Mucosa of rectum (tissue), 2 donors: Measurements from ENCODE around the gene ALOXE3.

Experiments used
- H3K27ac ChIP-seq, 2 donors: one replicate each; pipeline ENCODE4 v1.7.0; 2013; ENCODE audit warnings: inconsistent platforms in 2 of 2, low read depth in 2 of 2, low read length in 2 of 2
- H3K27me3 ChIP-seq, 2 donors: one replicate each; pipeline ENCODE4 v1.7.0; 2013; ENCODE audit warnings: low read length in 2 of 2; ENCODE audit not compliant: control insufficient read depth in 2 of 2, insufficient read depth in 2 of 2
- H3K36me3 ChIP-seq, 2 donors: one replicate each; pipeline ENCODE4 v1.7.0; 2013; ENCODE audit warnings: low read length in 2 of 2; ENCODE audit not compliant: control insufficient read depth in 2 of 2, insufficient read depth in 2 of 2
- H3K4me1 ChIP-seq, 2 donors: one replicate each; pipeline ENCODE4 v1.7.0; 2013; ENCODE audit warnings: low read length in 2 of 2, mild to moderate bottlenecking in 1 of 2; ENCODE audit not compliant: control insufficient read depth in 2 of 2, insufficient read depth in 2 of 2
- H3K4me3 ChIP-seq, 2 donors: one replicate each; pipeline ENCODE4 v1.7.0; 2013; ENCODE audit warnings: low read length in 2 of 2
- H3K9ac ChIP-seq, 2 donors: one replicate each; pipeline ENCODE4 v1.7.0; 2013; ENCODE audit warnings: low read length in 2 of 2, low read depth in 1 of 2, mild to moderate bottlenecking in 1 of 2
- H3K9me3 ChIP-seq, 2 donors: one replicate each; pipeline ENCODE4 v1.7.0; 2013; ENCODE audit warnings: low read length in 2 of 2; ENCODE audit not compliant: control insufficient read depth in 2 of 2
- donor health status: healthy.
- donor health status: Normal muscosa, but diverticular disease.

The ALOXE3 gene

GRCh38 chr17:8095361-8095760 lies 23.0 kb downstream of the ALOXE3 start:
- H3K9me3 ChIP-seq = no peaks in the 10 kb centered on the region

GRCh38 chr17:8091033-8091687 lies 27.2 kb downstream of the ALOXE3 start:
- H3K4me1 ChIP-seq = peaks cover 0 to 2% of the 10 kb centered on the region in 2 donors
- H3K9ac ChIP-seq = no peak overlapping the region
- H3K36me3 ChIP-seq = no peaks in the 10 kb centered on the region
- H3K4me3 ChIP-seq = no peak overlapping the region
- H3K27ac ChIP-seq = no peak overlapping the region
- H3K9me3 ChIP-seq = no peaks in the 10 kb centered on the region
- peaks cover 3 to 14% of the 10 kb centered on the region in 2 donors for H3K27me3 ChIP-seq

More at GRCh38 chr17:8095361-8095760, 23.0 kb downstream of the ALOXE3 start:
- Histone ChIP-seq H3K36me3 (no peaks in the 10 kb centered on the region), H3K9ac (no peak overlapping the region), H3K27me3 (peaks cover 3 to 11% of the 10 kb centered on the region in 2 donors), H3K4me1 (peaks cover 0 to 2% of the 10 kb centered on the region in 2 donors), H3K27ac (no peak overlapping the region), H3K4me3 (no peak overlapping the region)

GRCh38 chr17:8089728-8090127 lies 28.6 kb downstream of the ALOXE3 start:
- H3K27ac ChIP-seq = no peak overlapping the region
- H3K4me1 ChIP-seq = peaks cover 0 to 2% of the 10 kb centered on the region in 2 donors
- no peak overlapping the region for H3K4me3 ChIP-seq
- no peaks in the 10 kb centered on the region for H3K36me3 ChIP-seq
- H3K9me3 ChIP-seq = no peaks in the 10 kb centered on the region
- peaks cover 3 to 14% of the 10 kb centered on the region in 2 donors for H3K27me3 ChIP-seq
- no peak overlapping the region for H3K9ac ChIP-seq

- Histone ChIP-seq H3K36me3 (no peaks in the 10 kb centered on the region), H3K27ac (no peak overlapping the region), H3K4me3 (no peak overlapping the region), H3K9ac (no peak overlapping the region), H3K4me1 (no peaks in the 10 kb centered on the region), H3K27me3 (peaks cover 3 to 13% of the 10 kb centered on the region in 2 donors), H3K9me3 (no peaks in the 10 kb centered on the region)
Observed at GRCh38 chr17:8087952-8088230, 30.4 kb downstream of the ALOXE3 start.

- Histone ChIP-seq H3K36me3 (no peaks in the 10 kb centered on the region), H3K9ac (no peak within 1 kb of the TSS), H3K4me3 (no peak within 1 kb of the TSS), H3K27me3 (peaks cover 0 to 7% of the 10 kb centered on the region in 2 donors), H3K4me1 (no peaks in the 10 kb centered on the region), H3K9me3 (no peaks in the 10 kb centered on the region), H3K27ac (no peak within 1 kb of the TSS)
Observed at GRCh38 chr17:8087075-8087951, 31.0 kb downstream of the ALOXE3 start, which contains the start of gene ALOX12B. ALOX12B (minus strand) TSS chr17:8087716; CDS start chr17:8087442, 274 bp downstream.

- no peaks in the 10 kb centered on the region for H3K36me3 ChIP-seq
Observed at GRCh38 chr17:8084250-8084649, 34.1 kb downstream of the ALOXE3 start.

GRCh38 chr17:8082292-8082691 lies 36.0 kb downstream of the ALOXE3 start:
- Histone ChIP-seq H3K27ac (no peak overlapping the region), H3K36me3 (no peaks in the 10 kb centered on the region), H3K4me3 (no peak overlapping the region), H3K9me3 (no peaks in the 10 kb centered on the region), H3K9ac (no peak overlapping the region), H3K4me1 (peaks cover 11 to 14% of the 10 kb centered on the region in 2 donors), H3K27me3 (peaks cover 0 to 4% of the 10 kb centered on the region in 2 donors)

More at GRCh38 chr17:8084250-8084649, 34.1 kb downstream of the ALOXE3 start:
- peaks cover 9 to 12% of the 10 kb centered on the region in 2 donors for H3K4me1 ChIP-seq
- H3K27ac ChIP-seq = no peak overlapping the region
- no peak overlapping the region for H3K9ac ChIP-seq
- no peaks in the 10 kb centered on the region for H3K9me3 ChIP-seq
- H3K4me3 ChIP-seq = no peak overlapping the region
- H3K27me3 ChIP-seq = peaks cover 0 to 4% of the 10 kb centered on the region in 2 donors

- Histone ChIP-seq H3K9ac (no peak overlapping the region), H3K4me3 (no peak overlapping the region), H3K36me3 (no peaks in the 10 kb centered on the region), H3K4me1 (peaks cover 11 to 14% of the 10 kb centered on the region in 2 donors), H3K27me3 (peaks cover 0 to 3% of the 10 kb centered on the region in 2 donors), H3K9me3 (no peaks in the 10 kb centered on the region), H3K27ac (no peak overlapping the region)
Observed at GRCh38 chr17:8081876-8082275, 36.4 kb downstream of the ALOXE3 start.

- Histone ChIP-seq H3K36me3 (no peaks in the 10 kb centered on the region), H3K9ac (no peak overlapping the region), H3K27me3 (peaks cover 0 to 3% of the 10 kb centered on the region in 2 donors), H3K27ac (no peak overlapping the region), H3K9me3 (no peaks in the 10 kb centered on the region), H3K4me3 (no peak overlapping the region), H3K4me1 (peaks cover 11 to 14% of the 10 kb centered on the region in 2 donors)
Observed at GRCh38 chr17:8080799-8081219, 37.5 kb downstream of the ALOXE3 start.

GRCh38 chr17:8080208-8080798 lies 38.0 kb downstream of the ALOXE3 start:
- Histone ChIP-seq H3K27me3 (peaks cover 0 to 3% of the 10 kb centered on the region in 2 donors), H3K9ac (peak overlapping the region in 1 of 2 donors; percentile 5), H3K36me3 (no peaks in the 10 kb centered on the region), H3K4me1 (peaks cover 11 to 14% of the 10 kb centered on the region in 2 donors), H3K4me3 (peak overlapping the region; percentile 70), H3K27ac (no peak overlapping the region), H3K9me3 (no peaks in the 10 kb centered on the region)
